T-cell (primary cell): ENCODE measurements around the gene ALG14. TPM values are rescaled to one million over a fixed set of nuclear protein-coding genes. Genes with fewer than 3 reads are reported as not detected.
"Not testable (repeated sequence)": the region's sequence is repeated elsewhere in the genome, so short reads cannot be mapped to it uniquely, and the experiment has no call there.

Source experiments
- ATAC-seq, 4 experiments: fragments of 200-7000 bp in 3 of 4; fragments of 150-1000 bp in 1 of 4; cut with Tn5 transposase; replicated peaks in 1 of 4; 1 replicate in 3 of 4; 2 replicates in 1 of 4; pipeline ENCODE4 v1.10.0; 2021; ENCODE audit warnings: moderate library complexity in 3 of 4, mild to moderate bottlenecking in 2 of 4, moderate number of reproducible peaks in 1 of 4
- CTCF ChIA-PET, 2 donors: fragments of 300-600 bp; sonication (Branson Sonifier 250); formaldehyde crosslinking; loops; one replicate each; lab custom pipeline; 2022; ENCODE audit warnings: antibody characterized with exemption in 2 of 2; lab: Charles Lee
- POLR2A ChIA-PET, 2 donors: fragments of 300-600 bp; sonication (Branson Sonifier 250); formaldehyde crosslinking; loops; one replicate each; lab custom pipeline; 2022; ENCODE audit warnings: antibody characterized with exemption in 2 of 2; lab: Charles Lee
- DNase-seq, 35 experiments: peaks; one replicate each; pipeline versions ENCODE4 v3.0.0 to v3.0.0-alpha.2; 2013 to 2023
- H3K27ac ChIP-seq: one replicate; pipeline ENCODE4 v1.5.1; 2013; ENCODE audit warnings: low read length
- H3K27me3 ChIP-seq, 2 experiments: replicated peaks in 1 of 2; 1 replicate in 1 of 2; 2 replicates in 1 of 2; pipeline versions ENCODE4 v1.6.1 to v1.7.0; 2013; ENCODE audit warnings: low read length in 1 of 2, mixed read lengths in 1 of 2; ENCODE audit not compliant: control insufficient read depth in 2 of 2, insufficient read depth in 2 of 2; ENCODE audit errors: extremely low read depth in 1 of 2
- H3K36me3 ChIP-seq, 2 donors: 1 replicate in 1 of 2; 2 replicates in 1 of 2; pipeline versions ENCODE4 v1.6.1 to v1.7.0; 2013; ENCODE audit warnings: low read length in 1 of 2; ENCODE audit not compliant: control insufficient read depth in 2 of 2, insufficient read depth in 1 of 2; ENCODE audit errors: extremely low read depth in 1 of 2
- H3K4me1 ChIP-seq, 2 experiments: 1 replicate in 1 of 2; 2 replicates in 1 of 2; pipeline versions ENCODE4 v1.6.1 to v1.7.0; 2013; ENCODE audit warnings: low read length in 2 of 2, mixed read lengths in 1 of 2; ENCODE audit not compliant: insufficient read depth in 2 of 2, control insufficient read depth in 1 of 2; ENCODE audit errors: extremely low read depth in 1 of 2
- H3K4me3 ChIP-seq, 2 donors: 1 replicate in 1 of 2; 2 replicates in 1 of 2; pipeline versions ENCODE4 v1.5.1 to v1.7.0; 2013; ENCODE audit warnings: mild to moderate bottlenecking in 2 of 2, low read length in 1 of 2, moderate library complexity in 1 of 2; ENCODE audit not compliant: control insufficient read depth in 1 of 2; ENCODE audit errors: extremely low read depth in 1 of 2
- H3K9me3 ChIP-seq: 2 replicates; pipeline ENCODE4 v1.7.0; 2013
- H3K27ac Mint-ChIP-seq, 2 donors: one replicate each; pipeline ENCODE4 v1.8.0; 2020 to 2021; ENCODE audit warnings: mild to moderate bottlenecking in 2 of 2, mixed read lengths in 2 of 2
- H3K27me3 Mint-ChIP-seq, 2 donors: one replicate each; pipeline ENCODE4 v1.8.0; 2021 to 2022; ENCODE audit warnings: mixed read lengths in 2 of 2
- H3K36me3 Mint-ChIP-seq: one replicate; pipeline ENCODE4 v1.8.0; 2021; ENCODE audit warnings: mixed read lengths
- H3K4me1 Mint-ChIP-seq, 3 donors: one replicate each; pipeline ENCODE4 v1.8.0; 2020 to 2022; ENCODE audit warnings: mixed read lengths in 3 of 3, mild to moderate bottlenecking in 1 of 3
- H3K4me3 Mint-ChIP-seq, 3 donors: one replicate each; pipeline ENCODE4 v1.8.0; 2020 to 2022; ENCODE audit warnings: mild to moderate bottlenecking in 3 of 3, mixed read lengths in 3 of 3, moderate library complexity in 3 of 3
- H3K9me3 Mint-ChIP-seq, 3 donors: one replicate each; pipeline ENCODE4 v1.8.0; 2020 to 2022; ENCODE audit warnings: mixed read lengths in 3 of 3
- WGBS: methylation state at CpG from one replicate; pipeline ENCODE4 v1.1.5; 2013; ENCODE audit warnings: missing lambda C conversion rate; ENCODE audit not compliant: insufficient coverage; 5-methylcytosine and 5-hydroxymethylcytosine counted together
- total RNA-seq, 35 experiments: library from RNA in 6 of 35; stranded (reverse) in 6 of 35; fragments of 120-200 nt in 1 of 35; gene quantifications; one replicate each; pipeline versions ENCODE4 v1.2.1 to v1.2.4 and lab custom pipeline; 2013 to 2026

The ALG14 gene
- total RNA-seq, 5 donors from 2014 or later (not counting 1 experiment from before 2014, with no cell fraction given): 0.40 to 2.3 (median 1.7) TPM

DNA sequence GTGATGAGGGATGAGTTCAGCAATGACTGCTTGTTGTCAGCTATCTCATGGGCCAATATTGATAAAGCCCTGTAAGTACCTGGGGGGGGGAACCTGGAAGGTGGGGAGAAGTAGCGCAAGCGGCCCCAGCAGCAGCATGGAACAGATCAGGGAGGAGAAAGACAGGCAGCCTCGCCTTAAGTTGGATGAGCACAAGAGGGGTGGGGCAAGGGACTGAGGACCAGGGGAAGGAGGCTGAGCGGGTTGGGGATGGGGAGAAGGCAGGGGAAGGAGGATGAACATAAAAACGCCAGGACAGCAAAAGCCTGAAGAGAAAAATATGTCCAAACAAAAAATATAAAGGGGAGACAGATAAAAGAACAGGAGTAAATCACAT, 70.6 kb downstream of the ALG14 start:
- 79% methylated on average over 3 of the region's 5 CpGs for WGBS
- Mint-ChIP-seq H3K27ac (no peak overlapping the region), H3K9me3 (no peaks in the 10 kb centered on the region), H3K4me1 (no peaks in the 10 kb centered on the region), H3K4me3 (no peak overlapping the region), H3K36me3 (peaks cover 10% of the 10 kb centered on the region), H3K27me3 (no peaks in the 10 kb centered on the region)
- H3K9me3 ChIP-seq: no peaks in the 10 kb centered on the region
- H3K27ac ChIP-seq: no peak overlapping the region
- CTCF ChIA-PET: no interaction called here
- no peaks in the 10 kb centered on the region for H3K36me3 ChIP-seq
- no peaks in the 10 kb centered on the region for H3K27me3 ChIP-seq
- ATAC-seq: no peak
- H3K4me3 ChIP-seq: no peak overlapping the region
- DNase-seq: no peak
- H3K4me1 ChIP-seq: no peaks in the 10 kb centered on the region
- POLR2A ChIA-PET: interaction anchor here in 1 of 2 donors (0.6 kb wide), 1 partner anchor 126 kb away, joined by 6 read pairs; no protein-coding TSS in a partner anchor

DNA sequence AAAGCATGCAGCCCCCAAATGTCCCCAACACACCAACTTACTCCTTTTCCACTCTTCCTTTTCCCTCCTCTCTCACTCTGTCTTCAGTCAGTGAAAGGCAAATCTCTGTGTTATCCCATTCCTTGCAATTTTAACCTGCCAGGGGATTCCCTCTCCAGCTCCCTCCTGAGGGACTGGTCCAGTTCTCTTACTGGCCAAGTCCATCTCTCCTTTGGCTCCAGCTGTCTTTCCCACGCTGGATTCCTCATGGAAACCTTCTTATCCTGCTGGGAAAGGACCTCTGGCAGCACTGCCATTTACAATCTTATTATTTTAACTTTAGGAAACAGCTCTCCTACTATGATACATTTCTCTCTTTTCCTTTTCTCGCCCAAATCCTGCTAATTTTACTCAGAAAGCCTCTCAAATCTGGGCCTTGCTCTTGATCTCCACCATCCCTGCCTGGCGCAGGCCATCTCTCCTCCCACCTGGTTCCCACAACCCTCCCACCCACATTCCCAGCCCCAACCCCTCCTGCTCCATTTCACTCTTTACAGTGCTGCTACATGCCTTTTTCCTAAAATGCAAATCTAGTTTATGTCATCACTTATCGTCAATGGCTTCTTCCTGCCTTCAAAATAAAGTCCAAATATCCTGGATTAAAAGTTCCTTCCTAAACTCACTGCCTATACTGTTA, 73.2 kb downstream of the ALG14 start:
- no peak overlapping the region for H3K27ac ChIP-seq
- no peaks in the 10 kb centered on the region for H3K27me3 Mint-ChIP-seq
- ChIA-PET CTCF (interaction anchor here (0.6 to 1.2 kb wide), 4 partner anchors 32 to 955 kb away, joined by 3 to 8 read pairs (median 4); partner anchors contain the start of gene ALG14 (in 1 of the 2)), POLR2A (no interaction called here)
- H3K36me3 Mint-ChIP-seq: peaks cover 12% of the 10 kb centered on the region
- H3K4me1 Mint-ChIP-seq: peaks cover 4 to 12% (median 8%) of the 10 kb centered on the region in 3 donors
- no peak overlapping the region for H3K4me3 Mint-ChIP-seq
- no peak overlapping the region for H3K4me3 ChIP-seq
- ATAC-seq (no peak), DNase-seq (no peak)
- no peaks in the 10 kb centered on the region for H3K27me3 ChIP-seq
- H3K27ac Mint-ChIP-seq: no peak overlapping the region
- H3K4me1 ChIP-seq: peaks cover 0 to 3% of the 10 kb centered on the region in 2 experiments
- WGBS: 86% methylated on average over 3 of the region's 4 CpGs
- no peaks in the 10 kb centered on the region for H3K9me3 Mint-ChIP-seq
- H3K36me3 ChIP-seq: no peaks in the 10 kb centered on the region
- no peaks in the 10 kb centered on the region for H3K9me3 ChIP-seq

DNA sequence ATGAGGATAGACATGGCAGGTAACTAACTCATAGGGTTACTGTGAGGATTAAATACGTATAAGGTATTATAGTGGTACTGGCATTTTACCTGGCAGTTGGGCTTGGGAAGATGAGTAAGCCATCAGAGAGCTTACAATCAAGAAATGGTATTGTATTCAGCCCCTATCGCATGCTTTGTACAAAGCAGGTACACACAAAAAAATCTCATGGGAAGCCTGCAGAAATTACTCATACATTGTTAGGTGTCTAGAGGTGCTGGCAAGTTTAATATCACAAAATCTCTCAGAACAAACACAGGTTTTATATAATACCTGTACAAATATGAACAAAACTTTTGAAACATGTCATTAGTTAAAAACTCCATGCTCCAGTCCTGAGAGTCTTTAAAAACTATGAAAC, 74.0 kb downstream of the ALG14 start:
- DNase-seq (no peak), ATAC-seq (no peak)
- Histone ChIP-seq H3K27ac (no peak overlapping the region), H3K4me1 (peaks cover 0 to 7% of the 10 kb centered on the region in 2 experiments), H3K4me3 (no peak overlapping the region), H3K9me3 (no peaks in the 10 kb centered on the region), H3K27me3 (no peaks in the 10 kb centered on the region), H3K36me3 (no peaks in the 10 kb centered on the region)
- Mint-ChIP-seq H3K4me1 (peaks cover 9 to 20% (median 15%) of the 10 kb centered on the region in 3 donors), H3K36me3 (peaks cover 12% of the 10 kb centered on the region), H3K27me3 (no peaks in the 10 kb centered on the region), H3K27ac (no peak overlapping the region), H3K9me3 (no peaks in the 10 kb centered on the region), H3K4me3 (no peak overlapping the region)
- CTCF ChIA-PET: no interaction called here
- 100% methylated on average over 1 of the region's 2 CpGs for WGBS
- POLR2A ChIA-PET: interaction anchor here in 1 of 2 donors (0.5 to 0.7 kb wide), 3 partner anchors 34 to 984 kb away, joined by 4 to 8 read pairs (median 6); no protein-coding TSS in a partner anchor

DNA sequence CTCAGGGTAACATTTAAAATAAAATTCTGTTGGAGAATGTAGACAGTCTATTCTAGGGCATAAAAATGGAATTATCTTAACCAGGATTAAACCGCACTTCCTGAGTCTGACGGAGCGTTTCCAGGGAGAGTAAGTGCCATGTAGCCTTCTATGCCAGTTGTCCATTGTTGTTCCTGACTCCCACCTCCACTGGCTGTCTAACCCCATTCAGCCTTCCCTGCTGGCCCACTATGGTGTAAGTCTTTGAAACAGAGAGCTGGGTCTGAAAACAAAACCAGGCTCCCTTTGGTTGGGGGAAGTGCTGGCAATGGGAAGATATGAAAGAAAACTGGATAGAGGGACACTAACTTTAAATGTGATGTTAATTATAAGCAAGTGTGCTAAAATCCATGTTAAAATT, 74.6 kb downstream of the ALG14 start:
- Mint-ChIP-seq H3K9me3 (no peaks in the 10 kb centered on the region), H3K4me3 (no peak overlapping the region), H3K27me3 (no peaks in the 10 kb centered on the region), H3K4me1 (peaks cover 9 to 20% (median 15%) of the 10 kb centered on the region in 3 donors), H3K36me3 (peaks cover 12% of the 10 kb centered on the region), H3K27ac (no peak overlapping the region)
- DNase-seq (no peak), ATAC-seq (no peak)
- H3K27ac ChIP-seq: no peak overlapping the region
- CTCF ChIA-PET: no interaction called here
- no peaks in the 10 kb centered on the region for H3K9me3 ChIP-seq
- no peaks in the 10 kb centered on the region for H3K27me3 ChIP-seq
- no peaks in the 10 kb centered on the region for H3K36me3 ChIP-seq
- H3K4me1 ChIP-seq: peaks cover 0 to 7% of the 10 kb centered on the region in 2 experiments
- H3K4me3 ChIP-seq: no peak overlapping the region
- POLR2A ChIA-PET: interaction anchor here in 1 of 2 donors (0.5 kb wide), 1 partner anchor 33 kb away, joined by 6 read pairs; no protein-coding TSS in a partner anchor
- 100% methylated on average over 3 of the region's 3 CpGs for WGBS

DNA sequence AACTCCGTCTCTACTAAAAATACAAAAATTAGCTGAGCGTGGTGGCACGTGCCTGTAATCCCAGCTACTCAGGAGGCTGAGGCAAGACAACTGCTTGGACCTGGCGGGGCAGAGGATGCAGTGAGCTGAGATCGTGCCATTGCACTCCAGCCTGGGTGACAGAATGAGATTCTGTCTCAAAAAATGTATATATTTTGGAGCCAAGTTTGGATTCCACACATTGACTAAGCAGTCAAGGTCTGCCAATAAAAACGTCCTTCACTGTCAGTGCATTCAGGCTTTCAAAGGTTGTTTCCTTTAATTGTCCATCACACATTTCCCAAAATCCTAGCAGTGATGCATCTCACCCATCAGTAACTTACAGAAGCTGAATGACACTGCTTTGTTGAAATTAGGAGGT, 77.2 kb downstream of the ALG14 start:
- H3K36me3 Mint-ChIP-seq, H3K36me3 ChIP-seq, H3K4me3 ChIP-seq, H3K27me3 ChIP-seq, H3K4me3 Mint-ChIP-seq, POLR2A ChIA-PET, H3K27ac Mint-ChIP-seq, H3K4me1 ChIP-seq, H3K9me3 Mint-ChIP-seq, H3K27ac ChIP-seq, H3K27me3 Mint-ChIP-seq, ATAC-seq, H3K9me3 ChIP-seq, DNase-seq: not testable (repeated sequence)
- WGBS: 83% methylated on average over 4 of the region's 6 CpGs
- peaks cover 9 to 20% (median 15%) of the 10 kb centered on the region in 3 donors for H3K4me1 Mint-ChIP-seq
- CTCF ChIA-PET: interaction anchor here in 1 of 2 donors (0.6 kb wide), 1 partner anchor 18 kb away, joined by 3 read pairs; no protein-coding TSS in a partner anchor

DNA sequence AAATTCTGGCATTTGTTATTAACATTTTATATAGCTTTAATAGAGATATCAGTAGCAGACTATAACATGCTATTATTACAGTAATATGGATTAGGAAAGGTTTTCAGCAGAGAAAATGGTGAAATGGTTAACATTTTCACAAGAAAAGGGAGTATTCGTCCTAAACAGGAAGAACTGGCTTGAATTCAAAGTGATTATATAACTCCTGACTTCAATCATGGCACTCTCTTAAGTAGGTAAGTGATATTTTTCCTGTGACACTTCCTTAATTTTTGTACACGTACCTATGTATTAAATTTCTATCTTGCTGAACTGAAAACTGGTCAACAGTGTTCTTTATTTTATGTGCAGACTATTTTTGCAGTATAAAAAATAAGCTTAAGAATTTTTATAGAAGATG, 77.9 kb downstream of the ALG14 start:
- Mint-ChIP-seq H3K9me3 (no peaks in the 10 kb centered on the region), H3K27me3 (no peaks in the 10 kb centered on the region), H3K4me1 (peaks cover 9 to 20% (median 15%) of the 10 kb centered on the region in 3 donors), H3K27ac (peak overlapping the region in 1 of 2 donors; percentile 40), H3K4me3 (no peak overlapping the region), H3K36me3 (peaks cover 12% of the 10 kb centered on the region)
- ChIA-PET POLR2A (no interaction called here), CTCF (interaction anchor here in 1 of 2 donors (0.6 to 0.8 kb wide), 2 partner anchors 12 to 19 kb away, joined by 3 to 7 read pairs; no protein-coding TSS in a partner anchor)
- peaks cover 0 to 7% of the 10 kb centered on the region in 2 experiments for H3K4me1 ChIP-seq
- no peaks in the 10 kb centered on the region for H3K36me3 ChIP-seq
- no peak overlapping the region for H3K4me3 ChIP-seq
- no CpG with 5 or more reads among the region's 2 CpGs for WGBS
- ATAC-seq: no peak
- H3K9me3 ChIP-seq: no peaks in the 10 kb centered on the region
- DNase-seq: no peak
- H3K27ac ChIP-seq: no peak overlapping the region
- H3K27me3 ChIP-seq: no peaks in the 10 kb centered on the region
